Loucy (cell line): ENCODE results near the gene ENHO.

Experiments used
- H2AFZ ChIP-seq: fragments of 200-600 bp; sonication (generic); 2 replicates; pipeline ENCODE4 v1.6.0; 2016; ENCODE audit warnings: antibody characterized with exemption, mild to moderate bottlenecking, low read length, moderate library complexity
- H3F3A ChIP-seq: fragments of 200-600 bp; 2 replicates; pipeline ENCODE4 v1.6.0; 2016; ENCODE audit warnings: antibody characterized with exemption, low read depth, mild to moderate bottlenecking
- H3K27me3 ChIP-seq: fragments of 200-600 bp; sonication (generic); 2 replicates; pipeline ENCODE4 v1.6.1; 2014; ENCODE audit warnings: low read length, mild to moderate bottlenecking; ENCODE audit not compliant: insufficient read depth, poor library complexity, severe bottlenecking
- H3K36me3 ChIP-seq: fragments of 200-600 bp; sonication (generic); 2 replicates; pipeline ENCODE4 v1.6.1; 2016; ENCODE audit warnings: low read length; ENCODE audit not compliant: insufficient read depth
- H3K4me1 ChIP-seq: fragments of 200-600 bp; sonication (generic); 2 replicates; pipeline ENCODE4 v1.5.1; 2014; ENCODE audit warnings: low read length, mild to moderate bottlenecking; ENCODE audit not compliant: insufficient read depth, poor library complexity, severe bottlenecking
- H3K4me2 ChIP-seq: fragments of 200-600 bp; sonication (generic); 2 replicates; pipeline ENCODE4 v1.6.0; 2014; ENCODE audit warnings: antibody characterized with exemption, low read length, low read depth, mild to moderate bottlenecking; ENCODE audit not compliant: poor library complexity, severe bottlenecking
- H3K4me3 ChIP-seq: fragments of 200-600 bp; sonication (generic); 2 replicates; pipeline ENCODE4 v1.5.1; 2014; ENCODE audit warnings: low read length, mild to moderate bottlenecking, mixed read lengths; ENCODE audit not compliant: poor library complexity, severe bottlenecking
- H3K79me2 ChIP-seq: fragments of 200-600 bp; sonication (generic); 2 replicates; pipeline ENCODE4 v1.6.1; 2014; ENCODE audit warnings: low read length; ENCODE audit not compliant: insufficient read depth
- H3K9ac ChIP-seq: fragments of 200-600 bp; sonication (generic); 2 replicates; pipeline ENCODE4 v1.6.0; 2014; ENCODE audit warnings: mild to moderate bottlenecking, low read depth, low read length, moderate library complexity; ENCODE audit not compliant: poor library complexity, severe bottlenecking
- H3K9me2 ChIP-seq: fragments of 200-600 bp; sonication (generic); replicated peaks from 2 replicates; pipeline ENCODE4 v1.6.1; 2016; ENCODE audit warnings: low read depth, low read length, mixed read lengths
- H3K9me3 ChIP-seq: fragments of 200-600 bp; sonication (generic); 2 replicates; pipeline ENCODE4 v1.6.1; 2014; ENCODE audit warnings: mild to moderate bottlenecking, antibody characterized with exemption, low read length, low read depth; ENCODE audit not compliant: insufficient read depth
- H4K20me1 ChIP-seq: fragments of 200-600 bp; sonication (generic); 2 replicates; pipeline ENCODE4 v1.6.0; 2014; ENCODE audit warnings: antibody characterized with exemption, low read length, mild to moderate bottlenecking; ENCODE audit not compliant: insufficient read depth, poor library complexity, severe bottlenecking
- CTCF ChIP-seq: fragments of 200-600 bp; sonication (generic); conservative IDR thresholded peaks from 2 replicates; pipeline ENCODE4 v1.5.1; 2014; ENCODE audit warnings: mild to moderate bottlenecking, antibody characterized with exemption, low read length
- EZH2phosphoT487 ChIP-seq: fragments of 200-600 bp; IDR thresholded peaks from 2 replicates; pipeline ENCODE4 v1.6.1; 2018; ENCODE audit warnings: antibody characterized with exemption, mild to moderate bottlenecking, moderate library complexity, borderline replicate concordance

The ENHO gene

DNA sequence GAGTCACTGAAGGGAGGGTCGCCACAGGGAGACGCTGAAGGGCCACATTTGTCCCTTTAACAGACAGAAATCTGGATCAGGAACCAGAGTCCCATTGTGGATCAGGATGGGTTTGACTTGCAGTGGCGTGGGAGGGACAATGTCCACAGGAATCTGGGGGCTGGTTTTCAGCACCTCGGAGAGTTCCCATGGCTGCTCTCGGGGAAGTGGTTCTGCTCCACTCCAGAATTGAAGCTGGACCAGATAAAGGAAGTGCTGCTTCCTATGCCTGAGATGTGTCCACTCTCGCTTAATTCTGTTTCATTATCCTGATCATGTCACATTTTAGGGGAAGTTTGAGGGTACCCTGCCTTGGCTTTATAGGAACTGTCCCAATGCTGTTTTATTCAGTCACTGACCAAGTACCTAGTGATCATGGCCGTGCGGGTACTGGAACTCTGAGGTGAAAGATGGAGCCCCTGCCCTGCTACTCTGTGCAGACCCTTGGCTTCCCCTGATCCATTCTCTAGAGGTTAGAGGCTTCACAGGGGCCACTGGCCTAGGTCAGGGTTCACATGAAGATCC is 28.7 kb downstream of the ENHO start:
- Histone ChIP-seq H3K9me2 (no peaks in the 10 kb centered on the region), H2AFZ (no peak overlapping the region), H3K9ac (no peak overlapping the region), H3K4me3 (no peak overlapping the region), H3K4me1 (no peaks in the 10 kb centered on the region), H3K36me3 (no peaks in the 10 kb centered on the region), H3F3A (no peaks in the 10 kb centered on the region), H3K79me2 (no peaks in the 10 kb centered on the region), H4K20me1 (no peaks in the 10 kb centered on the region), H3K9me3 (no peaks in the 10 kb centered on the region), H3K27me3 (no peaks in the 10 kb centered on the region), H3K4me2 (no peak overlapping the region)
- TF ChIP-seq EZH2phosphoT487 (no peak), CTCF (no peak)

- Histone ChIP-seq H3K36me3 (no peaks in the 10 kb centered on the region), H2AFZ (no peak overlapping the region), H3K4me1 (no peaks in the 10 kb centered on the region), H3K27me3 (no peaks in the 10 kb centered on the region), H3K79me2 (no peaks in the 10 kb centered on the region), H3K9ac (no peak overlapping the region), H3K9me2 (no peaks in the 10 kb centered on the region), H4K20me1 (no peaks in the 10 kb centered on the region), H3K4me3 (no peak overlapping the region), H3K9me3 (no peaks in the 10 kb centered on the region), H3K4me2 (no peak overlapping the region), H3F3A (no peaks in the 10 kb centered on the region)
- TF ChIP-seq EZH2phosphoT487 (no peak), CTCF (peak; percentile 30; the same call in 1 of the 2 replicates)
Observed at GRCh38 chr9:34492051-34492450, 30.7 kb downstream of the ENHO start.

DNA sequence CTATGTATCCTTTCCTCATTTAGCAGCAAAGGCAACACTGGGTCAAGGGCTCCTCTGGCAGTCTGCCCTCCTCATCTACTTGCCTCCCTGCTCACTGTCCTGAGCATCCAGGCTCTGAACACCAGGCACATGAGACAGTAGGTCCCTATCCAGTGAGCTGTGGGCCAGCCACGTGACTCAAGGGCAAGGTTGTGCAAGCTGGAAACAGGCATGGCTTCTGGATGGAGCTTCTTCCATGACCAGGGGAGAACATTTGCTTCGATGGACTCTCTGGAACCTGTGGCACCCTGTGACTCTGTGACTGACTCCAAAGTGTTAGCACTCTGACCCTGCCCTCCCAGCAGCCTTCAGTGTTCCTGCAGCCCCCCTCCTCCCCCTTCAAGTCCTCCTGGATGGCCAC is 31.2 kb downstream of the ENHO start:
- H3K79me2 ChIP-seq, result no peaks in the 10 kb centered on the region
- H2AFZ ChIP-seq, result no peak overlapping the region
- H4K20me1 ChIP-seq, result no peaks in the 10 kb centered on the region
- no peaks in the 10 kb centered on the region for H3K9me2 ChIP-seq
- H3F3A ChIP-seq, result no peaks in the 10 kb centered on the region
- H3K9ac ChIP-seq, result no peak overlapping the region
- TF ChIP-seq CTCF (no peak), EZH2phosphoT487 (no peak)
- H3K27me3 ChIP-seq, result no peaks in the 10 kb centered on the region
- no peaks in the 10 kb centered on the region for H3K4me1 ChIP-seq
- H3K36me3 ChIP-seq, result no peaks in the 10 kb centered on the region
- no peak overlapping the region for H3K4me2 ChIP-seq
- H3K9me3 ChIP-seq, result no peaks in the 10 kb centered on the region
- no peak overlapping the region for H3K4me3 ChIP-seq
